Thoracic aorta (tissue), 2 donors: Measurements from ENCODE around the gene FBXW4. TPM values are rescaled to one million over a fixed set of nuclear protein-coding genes. Genes with fewer than 3 reads are reported as not detected.

Experiments
- ATAC-seq: fragments of 150-250 bp; one replicate; pipeline ENCODE4 v1.8.0; 2017; ENCODE audit warnings: low read depth; ENCODE audit not compliant: insufficient number of reproducible peaks, low FRiP score
- DNase-seq: peaks from one replicate; pipeline ENCODE4 v3.0.0-alpha.2; 2020; ENCODE audit warnings: low spot score
- H3K27ac ChIP-seq, 2 donors: fragments of 200-600 bp; sonication (generic); 1 replicate in 1 of 2; 2 replicates in 1 of 2; pipeline ENCODE4 v1.5.1; 2016; ENCODE audit warnings: mild to moderate bottlenecking in 2 of 2, moderate library complexity in 2 of 2
- H3K27me3 ChIP-seq: fragments of 200-600 bp; sonication (generic); replicated peaks from 2 replicates; pipeline ENCODE4 v1.6.0; 2016; ENCODE audit warnings: mild to moderate bottlenecking; ENCODE audit not compliant: insufficient read depth
- H3K36me3 ChIP-seq: fragments of 200-600 bp; sonication (generic); one replicate; pipeline ENCODE4 v1.5.1; 2016
- H3K4me1 ChIP-seq, 2 donors: fragments of 200-600 bp; sonication (generic); 1 replicate in 1 of 2; 2 replicates in 1 of 2; pipeline versions ENCODE4 v1.5.1 to v1.6.0; 2016; ENCODE audit warnings: low read depth in 2 of 2, mild to moderate bottlenecking in 1 of 2; ENCODE audit not compliant: control insufficient read depth in 1 of 2
- H3K4me3 ChIP-seq: fragments of 200-600 bp; sonication (generic); 2 replicates; pipeline ENCODE4 v1.5.1; 2016; ENCODE audit warnings: mild to moderate bottlenecking
- H3K9me3 ChIP-seq: fragments of 200-600 bp; sonication (generic); 2 replicates; pipeline ENCODE4 v1.5.1; 2016
- total RNA-seq, 2 donors: library from RNA; depleted of rRNA; stranded (reverse); fragments of >200 nt; gene quantifications; one replicate each; pipeline versions ENCODE4 v1.1.0 to v1.2.3, GENCODE V29; 2016
- TF ChIP-seq, protein P1 (sequence below): fragments of 200-600 bp; sonication (generic); IDR thresholded peaks from one replicate; pipeline ENCODE4 v1.5.1; 2019; ENCODE audit warnings: antibody characterized with exemption

The FBXW4 gene
- total RNA-seq, 2 donors from 2014 or later, result 64.3 to 88.5 TPM

- ATAC-seq (no peak), DNase-seq (no peak)
- no peak overlapping the region for H3K4me3 ChIP-seq
- TF ChIP-seq, protein P1, sequence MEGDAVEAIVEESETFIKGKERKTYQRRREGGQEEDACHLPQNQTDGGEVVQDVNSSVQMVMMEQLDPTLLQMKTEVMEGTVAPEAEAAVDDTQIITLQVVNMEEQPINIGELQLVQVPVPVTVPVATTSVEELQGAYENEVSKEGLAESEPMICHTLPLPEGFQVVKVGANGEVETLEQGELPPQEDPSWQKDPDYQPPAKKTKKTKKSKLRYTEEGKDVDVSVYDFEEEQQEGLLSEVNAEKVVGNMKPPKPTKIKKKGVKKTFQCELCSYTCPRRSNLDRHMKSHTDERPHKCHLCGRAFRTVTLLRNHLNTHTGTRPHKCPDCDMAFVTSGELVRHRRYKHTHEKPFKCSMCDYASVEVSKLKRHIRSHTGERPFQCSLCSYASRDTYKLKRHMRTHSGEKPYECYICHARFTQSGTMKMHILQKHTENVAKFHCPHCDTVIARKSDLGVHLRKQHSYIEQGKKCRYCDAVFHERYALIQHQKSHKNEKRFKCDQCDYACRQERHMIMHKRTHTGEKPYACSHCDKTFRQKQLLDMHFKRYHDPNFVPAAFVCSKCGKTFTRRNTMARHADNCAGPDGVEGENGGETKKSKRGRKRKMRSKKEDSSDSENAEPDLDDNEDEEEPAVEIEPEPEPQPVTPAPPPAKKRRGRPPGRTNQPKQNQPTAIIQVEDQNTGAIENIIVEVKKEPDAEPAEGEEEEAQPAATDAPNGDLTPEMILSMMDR, result no peak
- no peaks in the 10 kb centered on the region for H3K9me3 ChIP-seq
- no peaks in the 10 kb centered on the region for H3K4me1 ChIP-seq
- peaks cover 31% of the 10 kb centered on the region for H3K36me3 ChIP-seq
- H3K27me3 ChIP-seq, result no peaks in the 10 kb centered on the region
- no peak overlapping the region for H3K27ac ChIP-seq
Measured at GRCh38 chr10:101660256-101660655, 34.7 kb downstream of the FBXW4 start.

GRCh38 chr10:101658975-101659374 lies 36.0 kb downstream of the FBXW4 start:
- H3K36me3 ChIP-seq, result peaks cover 27% of the 10 kb centered on the region
- ATAC-seq (no peak), DNase-seq (no peak)
- TF ChIP-seq, protein P1, result no peak
- H3K4me3 ChIP-seq, result no peak overlapping the region
- H3K4me1 ChIP-seq, result no peaks in the 10 kb centered on the region
- no peak overlapping the region for H3K27ac ChIP-seq
- H3K27me3 ChIP-seq, result no peaks in the 10 kb centered on the region
- H3K9me3 ChIP-seq, result no peaks in the 10 kb centered on the region

GRCh38 chr10:101656890-101657289 lies 38.1 kb downstream of the FBXW4 start:
- no peak for ATAC-seq
- no peaks in the 10 kb centered on the region for H3K27me3 ChIP-seq
- DNase-seq, result no peak
- H3K36me3 ChIP-seq, result peaks cover 12% of the 10 kb centered on the region
- H3K9me3 ChIP-seq, result no peaks in the 10 kb centered on the region
- no peaks in the 10 kb centered on the region for H3K4me1 ChIP-seq
- H3K4me3 ChIP-seq, result no peak overlapping the region
- H3K27ac ChIP-seq, result no peak overlapping the region
- TF ChIP-seq, protein P1, result no peak

- Histone ChIP-seq H3K4me3 (no peak overlapping the region), H3K27ac (no peak overlapping the region), H3K9me3 (no peaks in the 10 kb centered on the region), H3K4me1 (no peaks in the 10 kb centered on the region), H3K36me3 (peaks cover 12% of the 10 kb centered on the region), H3K27me3 (no peaks in the 10 kb centered on the region)
- DNase-seq (no peak), ATAC-seq (no peak)
- TF ChIP-seq, protein P1, result no peak
Measured at GRCh38 chr10:101655570-101655969, 39.4 kb downstream of the FBXW4 start.

GRCh38 chr10:101653536-101653935 lies 41.4 kb downstream of the FBXW4 start:
- DNase-seq, result no peak
- no peak overlapping the region for H3K27ac ChIP-seq
- TF ChIP-seq, protein P1, result no peak

More at GRCh38 chr10:101653536-101653935, 41.4 kb downstream of the FBXW4 start:
- Histone ChIP-seq H3K27me3 (no peaks in the 10 kb centered on the region), H3K4me3 (no peak overlapping the region), H3K36me3 (peaks cover 13% of the 10 kb centered on the region), H3K4me1 (no peaks in the 10 kb centered on the region), H3K9me3 (no peaks in the 10 kb centered on the region)
- no peak for ATAC-seq
